Muscle of back (tissue), 11 donors: ENCODE data around the gene POLR2J3. TPM values are rescaled to one million over a fixed set of nuclear protein-coding genes. Genes with fewer than 3 reads are reported as not detected.
"Not testable (repeated sequence)": the region's sequence is repeated elsewhere in the genome, so short reads cannot be mapped to it uniquely, and the experiment has no call there.

Experiments used
- DNase-seq, 3 donors: peaks; one replicate each; pipeline versions ENCODE4 v3.0.0 to v3.0.0-alpha.2; 2013
- polyA plus RNA-seq, 10 donors: library from polyadenylated mRNA; unstranded; fragments of 120-200 nt; gene quantifications; one replicate each; pipeline ENCODE4 v1.2.1, GENCODE V29; 2013; ENCODE audit not compliant: insufficient read length in 10 of 10

The POLR2J3 gene
- polyA plus RNA-seq, 10 donors, result 50.7 to 80.4 (median 63.5) TPM

GRCh38 chr7:102527182-102527581 is 45.2 kb downstream of the POLR2J3 start:
- DNase-seq, result not testable (repeated sequence)

GRCh38 chr7:102524803-102525202 is 47.6 kb downstream of the POLR2J3 start:
- not testable (repeated sequence) for DNase-seq

GRCh38 chr7:102520797-102521196 is 51.6 kb downstream of the POLR2J3 start:
- not testable (repeated sequence) for DNase-seq

GRCh38 chr7:102517550-102518147 is 54.7 kb downstream of the POLR2J3 start, which contains the start of gene RASA4B:
Gene RASA4B, minus strand, starts transcription at chr7:102517777. Its CDS starts 67 bp downstream, at chr7:102517710.
- peak in 1 of 3 donors; percentile 2 for DNase-seq

Other genes starting within 250 kb of the POLR2J3 start
- gene SPDYE6, start 216.1 kb downstream of the POLR2J3 start, polyA plus RNA-seq, result 1 to 10 TPM in 9 of 10 donors, not detected in 1; 1.5 to 9.4 (median 3.4) TPM
- 10 to 100 TPM; 17.6 to 30.1 (median 24.8) TPM for gene PRKRIP1, start 176.2 kb downstream of the POLR2J3 start, polyA plus RNA-seq
- gene ORAI2, start 139.0 kb downstream of the POLR2J3 start, polyA plus RNA-seq, result 10 to 100 TPM in 5 of 10 donors, 1 to 10 TPM in 5; 6.3 to 16.0 (median 9.7) TPM
- gene ALKBH4, start 107.7 kb downstream of the POLR2J3 start, polyA plus RNA-seq, result 1 to 10 TPM; 5.6 to 9.4 (median 7.5) TPM
- 10 to 100 TPM in 7 of 10 donors, 1 to 10 TPM in 3; 8.5 to 16.0 (median 10.7) TPM for gene LRWD1, start 107.6 kb downstream of the POLR2J3 start, polyA plus RNA-seq
- 10 to 100 TPM; 22.1 to 36.5 (median 27.2) TPM for gene POLR2J, start 93.7 kb downstream of the POLR2J3 start, polyA plus RNA-seq
- gene RASA4B, start 54.8 kb downstream of the POLR2J3 start, polyA plus RNA-seq, result 10 to 100 TPM in 9 of 10 donors, 1 to 10 TPM in 1; 8.4 to 21.6 (median 11.4) TPM
- 10 to 100 TPM in 3 of 10 donors, 1 to 10 TPM in 7; 1.2 to 16.5 (median 8.6) TPM for gene UPK3BL2, start 28.9 kb downstream of the POLR2J3 start, polyA plus RNA-seq
- 10 to 100 TPM in 3 of 10 donors, 1 to 10 TPM in 7; 2.3 to 13.2 (median 5.3) TPM for gene SPDYE2, start 21.4 kb downstream of the POLR2J3 start, polyA plus RNA-seq
- 10 to 100 TPM; 16.3 to 43.7 (median 27.8) TPM for gene RASA4, start 44.2 kb upstream of the POLR2J3 start, polyA plus RNA-seq
- gene UPK3BL1, start 70.2 kb upstream of the POLR2J3 start, polyA plus RNA-seq, result 10 to 100 TPM in 6 of 10 donors, 1 to 10 TPM in 4; 3.7 to 50.4 (median 10.9) TPM
- 1 to 10 TPM in 7 of 10 donors, under 1 TPM in 3; 0.32 to 3.9 (median 1.7) TPM for gene SPDYE2B, start 77.7 kb upstream of the POLR2J3 start, polyA plus RNA-seq
- gene POLR2J2, start 99.1 kb upstream of the POLR2J3 start, polyA plus RNA-seq, result 1 to 10 TPM in 8 of 10 donors, under 1 TPM in 1, not detected in 1; 0.54 to 4.3 (median 2.4) TPM
- 1 to 10 TPM; 3.5 to 8.2 (median 5.2) TPM for gene FAM185A, start 176.4 kb upstream of the POLR2J3 start, polyA plus RNA-seq